B cell (primary cell): ENCODE results near the gene MRPL20.

Experiments
- CTCF ChIP-seq: fragments of 200-600 bp; IDR thresholded peaks from one replicate; pipeline ENCODE4 v1.8.0; 2022; ENCODE audit warnings: antibody characterized with exemption, mild to moderate bottlenecking
- EZH2 ChIP-seq: IDR thresholded peaks from 2 replicates; pipeline ENCODE4 v1.6.1; 2012; ENCODE audit warnings: borderline replicate concordance, low read depth, mild to moderate bottlenecking, moderate library complexity, low read length; ENCODE audit not compliant: insufficient read depth, poor library complexity, severe bottlenecking

DNA sequence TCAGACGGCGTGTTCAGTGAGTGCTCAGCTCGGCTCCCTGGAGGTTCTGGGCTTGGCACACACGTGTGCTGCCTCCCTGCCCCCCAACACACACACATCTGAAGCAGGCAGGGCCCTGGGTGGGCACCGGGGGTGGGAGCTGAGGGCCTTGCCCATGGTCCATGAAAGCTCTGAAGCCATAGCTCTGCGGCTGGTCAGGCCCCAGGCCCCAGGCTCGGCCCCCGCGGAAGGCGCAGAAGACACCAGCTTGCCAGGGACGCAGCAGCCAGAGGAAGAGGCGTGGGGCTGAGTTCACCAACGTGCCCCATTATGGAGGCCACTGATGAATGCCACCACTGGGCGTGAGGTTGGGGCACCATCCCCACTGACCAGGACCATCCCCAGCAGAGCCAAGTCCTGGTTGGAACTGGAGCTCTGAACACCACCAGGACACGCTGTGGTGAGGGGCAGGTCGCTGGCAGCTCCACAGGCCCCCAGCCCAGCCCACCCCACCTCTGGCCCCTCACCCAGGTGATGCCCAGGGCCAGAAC lies 36.3 kb downstream of the MRPL20 start:
- TF ChIP-seq CTCF (no peak), EZH2 (no peak)
